ES-I3 (cell line): ENCODE data around the gene PUM1.
"Not testable (repeated sequence)": the region's sequence is repeated elsewhere in the genome, so short reads cannot be mapped to it uniquely, and the experiment has no call there.

Source experiments
- H3K36me3 ChIP-seq: 2 replicates; pipeline ENCODE4 v1.6.1; 2013; ENCODE audit warnings: mild to moderate bottlenecking, low read length, control low read depth, moderate library complexity; ENCODE audit not compliant: insufficient read depth
- H3K4me1 ChIP-seq: 2 replicates; pipeline ENCODE4 v1.6.1; 2013; ENCODE audit warnings: mild to moderate bottlenecking, control low read depth, low read length; ENCODE audit not compliant: insufficient read depth
- H3K9ac ChIP-seq: 2 replicates; pipeline ENCODE4 v1.6.1; 2013; ENCODE audit warnings: low read depth, mild to moderate bottlenecking, low read length, moderate library complexity
- H3K9me3 ChIP-seq: 2 replicates; pipeline ENCODE4 v1.6.1; 2013; ENCODE audit warnings: mild to moderate bottlenecking, low read length, moderate library complexity; ENCODE audit not compliant: control insufficient read depth, insufficient read depth

The PUM1 gene

GRCh38 chr1:31084782-31085569 lies 19.5 kb upstream of the PUM1 start:
- Histone ChIP-seq H3K36me3 (no peaks in the 10 kb centered on the region), H3K4me1 (no peaks in the 10 kb centered on the region), H3K9me3 (no peaks in the 10 kb centered on the region), H3K9ac (no peak overlapping the region)

- H3K36me3 ChIP-seq: no peaks in the 10 kb centered on the region
- no peaks in the 10 kb centered on the region for H3K9me3 ChIP-seq
Observed at GRCh38 chr1:31082385-31082784, 16.9 kb upstream of the PUM1 start.

GRCh38 chr1:31073044-31073443 lies 7.5 kb upstream of the PUM1 start:
- H3K4me1 ChIP-seq: peaks cover 4% of the 10 kb centered on the region; the same call in 1 of the 2 replicates
- no peak overlapping the region for H3K9ac ChIP-seq
- no peaks in the 10 kb centered on the region for H3K9me3 ChIP-seq
- no peaks in the 10 kb centered on the region for H3K36me3 ChIP-seq

More at GRCh38 chr1:31082385-31082784, 16.9 kb upstream of the PUM1 start:
- H3K9ac ChIP-seq: no peak overlapping the region
- H3K4me1 ChIP-seq: no peaks in the 10 kb centered on the region

GRCh38 chr1:31072304-31072746 lies 6.8 kb upstream of the PUM1 start:
- H3K4me1 ChIP-seq: peaks cover 4% of the 10 kb centered on the region; the same call in 1 of the 2 replicates
- no peak overlapping the region for H3K9ac ChIP-seq
- H3K36me3 ChIP-seq: no peaks in the 10 kb centered on the region
- no peaks in the 10 kb centered on the region for H3K9me3 ChIP-seq

- peaks cover 4% of the 10 kb centered on the region; the same call in 1 of the 2 replicates for H3K4me1 ChIP-seq
- peaks cover under 1% of the 10 kb centered on the region; the same call in 1 of the 2 replicates for H3K36me3 ChIP-seq
- no peak overlapping the region for H3K9ac ChIP-seq
- no peaks in the 10 kb centered on the region for H3K9me3 ChIP-seq
Observed at GRCh38 chr1:31069392-31069791, 3.9 kb upstream of the PUM1 start.

- Histone ChIP-seq H3K9me3 (no peaks in the 10 kb centered on the region), H3K36me3 (peaks cover 4% of the 10 kb centered on the region; the same call in 1 of the 2 replicates), H3K9ac (peak overlapping the region; percentile 92), H3K4me1 (peaks cover 15% of the 10 kb centered on the region)
Observed at GRCh38 chr1:31064718-31065309, 703 bp downstream of the PUM1 start.

GRCh38 chr1:31064111-31064717 lies 1.3 kb downstream of the PUM1 start:
- peaks cover 8% of the 10 kb centered on the region; the same call in 1 of the 2 replicates for H3K36me3 ChIP-seq
- H3K9ac ChIP-seq: peak overlapping the region; percentile 92
- H3K4me1 ChIP-seq: peaks cover 15% of the 10 kb centered on the region
- no peaks in the 10 kb centered on the region for H3K9me3 ChIP-seq

GRCh38 chr1:31063631-31064030 lies 1.9 kb downstream of the PUM1 start:
- peaks cover 11% of the 10 kb centered on the region; the same call in 1 of the 2 replicates for H3K36me3 ChIP-seq

GRCh38 chr1:31062867-31063380 lies 2.6 kb downstream of the PUM1 start:
- H3K4me1 ChIP-seq: peaks cover 15% of the 10 kb centered on the region
- H3K9ac ChIP-seq: peak overlapping the region; percentile 92; the same call in 1 of the 2 replicates
- no peaks in the 10 kb centered on the region for H3K9me3 ChIP-seq
- H3K36me3 ChIP-seq: peaks cover 11% of the 10 kb centered on the region; the same call in 1 of the 2 replicates

More at GRCh38 chr1:31063631-31064030, 1.9 kb downstream of the PUM1 start:
- peaks cover 15% of the 10 kb centered on the region for H3K4me1 ChIP-seq
- H3K9me3 ChIP-seq: no peaks in the 10 kb centered on the region
- peak overlapping the region; percentile 92 for H3K9ac ChIP-seq

GRCh38 chr1:31062162-31062866 lies 3.2 kb downstream of the PUM1 start:
- H3K36me3 ChIP-seq: peaks cover 13% of the 10 kb centered on the region; the same call in 1 of the 2 replicates
- peak overlapping the region; percentile 92; the same call in 1 of the 2 replicates for H3K9ac ChIP-seq

GRCh38 chr1:31058012-31058411 lies 7.5 kb downstream of the PUM1 start:
- Histone ChIP-seq H3K36me3 (peaks cover 16% of the 10 kb centered on the region; the same call in 1 of the 2 replicates), H3K9ac (no peak overlapping the region), H3K4me1 (peaks cover 13% of the 10 kb centered on the region), H3K9me3 (no peaks in the 10 kb centered on the region)

More at GRCh38 chr1:31062162-31062866, 3.2 kb downstream of the PUM1 start:
- not testable (repeated sequence) for H3K9me3 ChIP-seq
- H3K4me1 ChIP-seq: peaks cover 15% of the 10 kb centered on the region

GRCh38 chr1:31055953-31056352 lies 9.6 kb downstream of the PUM1 start:
- no peak overlapping the region for H3K9ac ChIP-seq
- no peaks in the 10 kb centered on the region for H3K4me1 ChIP-seq
- H3K36me3 ChIP-seq: peaks cover 16% of the 10 kb centered on the region; the same call in 1 of the 2 replicates
- no peaks in the 10 kb centered on the region for H3K9me3 ChIP-seq

GRCh38 chr1:31055501-31055900 lies 10.0 kb downstream of the PUM1 start:
- Histone ChIP-seq H3K4me1 (no peaks in the 10 kb centered on the region), H3K36me3 (peaks cover 16% of the 10 kb centered on the region; the same call in 1 of the 2 replicates), H3K9ac (no peak overlapping the region), H3K9me3 (no peaks in the 10 kb centered on the region)
